ENCODE data around the gene SETD3.

- TF ChIP-seq PBX3 (IDR thresholded peaks at IDR 0.05; ENCODE audit: insufficient replicate concordance, low read depth, low read length) (no peak), REST (IDR thresholded peaks at IDR 0.05; ENCODE audit: low read depth, low read length) (no peak), SMC3 (IDR thresholded peaks at IDR 0.05; ENCODE audit: borderline replicate concordance, low read length) (no peak), HCFC1 (IDR thresholded peaks at IDR 0.05; ENCODE audit: low read length) (no peak), EZH2 (IDR thresholded peaks at IDR 0.05; ENCODE audit: borderline replicate concordance, control insufficient read depth, low read depth, low read length) (no peak), SRF (IDR thresholded peaks at IDR 0.05; ENCODE audit: low read depth in 2 of 2, low read length in 2 of 2) (no peak), BCL11A (IDR thresholded peaks at IDR 0.05; ENCODE audit: low read depth, low read length) (no peak)
Observed at GRCh38 chr14:99363051-99363450, 117.6 kb downstream of the SETD3 start.

All from GM12878 (cell line).